ENCODE results near the gene BRF1.

BRF1 gene

GRCh38 chr14:105216490-105217247 lies 84.1 kb downstream of the BRF1 start:
- no peak overlapping the region for H3K4me3 ChIP-seq
- peaks cover 100% of the 10 kb centered on the region for H4K20me1 ChIP-seq
- no peak overlapping the region for H3K4me2 ChIP-seq
- TF ChIP-seq Cebpa-rat (IDR thresholded peaks at IDR 0.05) = no peak
- no peak overlapping the region for H3K9ac ChIP-seq
- H3K9me3 ChIP-seq = no peaks in the 10 kb centered on the region
- H3K4me1 ChIP-seq = peaks cover 84% of the 10 kb centered on the region
- H3K36me3 ChIP-seq = peaks cover 70% of the 10 kb centered on the region
- no peak overlapping the region for H3K27ac ChIP-seq
- no peaks in the 10 kb centered on the region for H3K27me3 ChIP-seq

- Histone ChIP-seq H3K4me3 (no peak overlapping the region), H3K27ac (no peak overlapping the region), H3K27me3 (no peaks in the 10 kb centered on the region), H3K9ac (no peak overlapping the region), H3K4me1 (peaks cover 83% of the 10 kb centered on the region), H3K36me3 (peaks cover 70% of the 10 kb centered on the region), H4K20me1 (peaks cover 96% of the 10 kb centered on the region), H3K9me3 (no peaks in the 10 kb centered on the region), H3K4me2 (0 out of 2 replicates have a peak overlapping the region, but pooled peaks have one; percentile 81)
- TF ChIP-seq Cebpa-rat (IDR thresholded peaks at IDR 0.05) = no peak
Measured at GRCh38 chr14:105215602-105216001, 85.2 kb downstream of the BRF1 start.

DNA sequence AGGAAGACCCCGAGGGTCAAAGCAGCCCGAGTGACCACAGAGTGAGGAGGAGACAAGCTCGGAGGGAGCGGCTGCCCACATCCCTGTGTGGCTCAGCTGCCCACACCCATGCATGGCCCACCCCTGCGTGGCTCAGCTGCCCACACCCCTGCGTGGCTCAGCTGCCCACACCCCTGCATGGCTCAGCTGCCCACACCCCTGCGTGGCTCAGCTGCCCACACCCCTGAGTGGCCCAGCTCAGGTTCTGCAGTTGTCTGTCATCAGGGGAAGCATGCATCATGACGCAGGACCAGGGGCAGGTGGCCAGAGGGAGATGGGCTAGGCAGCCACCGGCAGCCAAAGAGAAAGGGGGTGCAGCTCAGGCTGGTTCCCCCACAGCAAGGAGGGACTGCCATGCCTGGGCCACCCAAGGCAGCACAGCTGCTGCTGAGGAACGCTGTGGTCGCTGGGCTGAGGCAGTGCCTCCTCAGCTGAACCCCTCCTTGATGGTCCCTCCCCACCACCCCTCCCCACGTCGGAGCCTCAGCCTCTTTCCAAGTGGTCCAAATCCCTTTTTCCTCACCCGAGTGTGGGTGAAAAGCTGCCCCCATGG lies 86.4 kb downstream of the BRF1 start:
- Histone ChIP-seq H3K4me3 (peak overlapping the region; percentile 45; the same call in 1 of the 2 replicates), H3K4me2 (peak overlapping the region; percentile 81), H3K4me1 (peaks cover 87% of the 10 kb centered on the region)

DNA sequence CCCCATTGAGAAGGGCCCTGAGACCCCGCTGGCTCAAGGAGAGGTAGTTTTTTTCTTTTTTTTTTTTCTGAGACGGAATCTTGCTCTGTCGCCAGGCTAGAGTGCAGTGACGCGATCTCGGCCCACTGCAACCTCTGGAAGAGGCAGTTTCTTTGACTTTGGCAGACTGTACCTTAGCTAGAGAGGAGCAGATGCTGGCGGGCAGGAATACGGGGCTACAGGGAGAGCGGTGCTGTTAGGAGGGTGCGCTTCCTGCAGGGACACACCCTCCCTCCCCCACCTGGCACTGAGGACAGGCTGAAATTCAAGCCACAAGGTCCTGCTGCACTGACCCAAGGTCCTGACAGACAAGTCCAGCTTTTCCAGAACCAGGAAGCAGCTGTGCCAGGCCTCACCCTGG lies 87.4 kb downstream of the BRF1 start:
- Histone ChIP-seq H3K36me3 (peaks cover 62% of the 10 kb centered on the region), H4K20me1 (peaks cover 80% of the 10 kb centered on the region), H3K9me3 (no peaks in the 10 kb centered on the region), H3K4me2 (peak overlapping the region; percentile 81), H3K27me3 (no peaks in the 10 kb centered on the region), H3K4me3 (0 out of 2 replicates have a peak overlapping the region, but pooled peaks have one; percentile 20), H3K4me1 (peaks cover 92% of the 10 kb centered on the region), H3K27ac (peak overlapping the region; percentile 75), H3K9ac (peak overlapping the region; percentile 70)
- no peak for TF ChIP-seq Cebpa-rat (IDR thresholded peaks at IDR 0.05)

More for the DNA sequence above, 86.4 kb downstream of the BRF1 start:
- no peaks in the 10 kb centered on the region for H3K27me3 ChIP-seq
- H3K9me3 ChIP-seq = no peaks in the 10 kb centered on the region
- H4K20me1 ChIP-seq = peaks cover 85% of the 10 kb centered on the region
- H3K9ac ChIP-seq = peak overlapping the region; percentile 65
- H3K27ac ChIP-seq = peak overlapping the region; percentile 75
- TF ChIP-seq Cebpa-rat (IDR thresholded peaks at IDR 0.05) = no peak
- H3K36me3 ChIP-seq = peaks cover 68% of the 10 kb centered on the region

GRCh38 chr14:105212541-105213300 lies 88.1 kb downstream of the BRF1 start:
- Histone ChIP-seq H4K20me1 (peaks cover 75% of the 10 kb centered on the region), H3K36me3 (peaks cover 56% of the 10 kb centered on the region)
- no peak for TF ChIP-seq Cebpa-rat (IDR thresholded peaks at IDR 0.05)

DNA sequence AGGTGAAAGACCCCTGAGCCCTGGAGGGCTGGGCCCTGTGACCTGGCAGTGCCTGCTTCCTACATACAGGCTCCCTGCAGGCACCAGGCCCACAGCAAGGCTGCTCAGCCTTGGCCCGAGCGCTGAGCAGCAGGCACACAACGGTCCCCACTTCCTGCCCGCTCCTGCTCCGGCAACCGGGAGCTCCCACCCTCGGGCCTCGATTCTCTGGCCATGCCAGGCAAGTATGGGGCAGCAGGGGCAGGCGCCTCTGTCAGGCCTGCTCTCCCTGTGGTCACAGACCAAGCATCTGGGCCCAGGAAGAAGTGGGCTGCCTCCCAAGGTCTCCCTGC lies 89.1 kb downstream of the BRF1 start:
- H3K4me3 ChIP-seq = 0 out of 2 replicates have a peak overlapping the region, but pooled peaks have one; percentile 11
- H4K20me1 ChIP-seq = peaks cover 75% of the 10 kb centered on the region
- no peaks in the 10 kb centered on the region for H3K27me3 ChIP-seq
- H3K4me1 ChIP-seq = peaks cover 93% of the 10 kb centered on the region
- H3K27ac ChIP-seq = peak overlapping the region; percentile 75
- no peaks in the 10 kb centered on the region for H3K9me3 ChIP-seq
- H3K9ac ChIP-seq = peak overlapping the region; percentile 70
- peaks cover 46% of the 10 kb centered on the region for H3K36me3 ChIP-seq
- TF ChIP-seq Cebpa-rat (IDR thresholded peaks at IDR 0.05) = no peak
- H3K4me2 ChIP-seq = peak overlapping the region; percentile 81

More at GRCh38 chr14:105212541-105213300, 88.1 kb downstream of the BRF1 start:
- Histone ChIP-seq H3K27ac (peak overlapping the region; percentile 75), H3K9ac (peak overlapping the region; percentile 70), H3K4me3 (0 out of 2 replicates have a peak overlapping the region, but pooled peaks have one; percentile 3), H3K27me3 (no peaks in the 10 kb centered on the region), H3K4me1 (peaks cover 90% of the 10 kb centered on the region), H3K9me3 (no peaks in the 10 kb centered on the region), H3K4me2 (peak overlapping the region; percentile 81)

DNA sequence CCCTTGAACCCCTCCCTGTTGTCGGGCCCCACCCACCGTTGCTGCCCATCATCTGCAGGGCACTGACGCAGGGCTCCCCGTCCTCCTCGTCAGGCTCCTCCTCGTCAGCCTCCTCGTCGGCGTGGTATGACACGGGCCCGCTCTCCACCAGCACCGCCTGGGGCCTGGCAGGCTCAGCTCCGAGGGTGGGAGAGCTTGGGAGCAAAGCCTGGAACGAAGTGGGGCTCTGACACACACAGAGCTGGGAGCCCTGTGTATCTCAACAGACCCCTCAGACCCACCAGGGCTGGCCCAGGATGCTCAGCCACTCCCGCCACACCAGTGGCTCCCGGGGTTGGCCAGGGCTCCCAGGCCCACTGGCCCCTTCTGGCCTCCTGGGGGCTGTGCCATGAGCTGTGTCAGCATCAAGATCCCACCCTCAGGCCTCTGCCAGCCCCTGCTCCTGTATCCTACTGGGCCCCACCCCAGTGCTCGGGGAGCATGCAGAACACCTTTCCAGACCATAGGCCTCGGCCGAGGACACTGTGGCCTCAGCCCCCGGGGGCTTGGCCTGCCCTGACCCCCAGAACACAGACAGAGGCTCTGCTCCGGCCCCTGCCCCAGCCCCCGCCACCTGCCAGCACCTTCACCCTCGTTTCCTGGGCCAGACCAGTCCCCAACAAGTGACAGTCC lies 89.6 kb downstream of the BRF1 start:
- H3K27ac ChIP-seq = peak overlapping the region; percentile 75
- peak overlapping the region; percentile 81 for H3K4me2 ChIP-seq
- H3K27me3 ChIP-seq = no peaks in the 10 kb centered on the region
- peaks cover 41% of the 10 kb centered on the region for H3K36me3 ChIP-seq
- no peak for TF ChIP-seq Cebpa-rat (IDR thresholded peaks at IDR 0.05)
- H3K9ac ChIP-seq = peak overlapping the region; percentile 70
- H3K9me3 ChIP-seq = no peaks in the 10 kb centered on the region
- H4K20me1 ChIP-seq = peaks cover 71% of the 10 kb centered on the region
- H3K4me1 ChIP-seq = peaks cover 94% of the 10 kb centered on the region
- H3K4me3 ChIP-seq = 0 out of 2 replicates have a peak overlapping the region, but pooled peaks have one; percentile 11

- H3K9me3 ChIP-seq = no peaks in the 10 kb centered on the region
- peaks cover 71% of the 10 kb centered on the region for H4K20me1 ChIP-seq
- peak overlapping the region; percentile 75; the same call in 1 of the 2 replicates for H3K27ac ChIP-seq
- H3K4me2 ChIP-seq = peak overlapping the region; percentile 81
- peaks cover 95% of the 10 kb centered on the region for H3K4me1 ChIP-seq
- TF ChIP-seq Cebpa-rat (IDR thresholded peaks at IDR 0.05) = no peak
- no peaks in the 10 kb centered on the region for H3K27me3 ChIP-seq
- peaks cover 37% of the 10 kb centered on the region for H3K36me3 ChIP-seq
- H3K4me3 ChIP-seq = no peak overlapping the region
- H3K9ac ChIP-seq = no peak overlapping the region; the same call in 1 of the 2 replicates
Measured at GRCh38 chr14:105210266-105211025, 90.4 kb downstream of the BRF1 start.

Data from BLaER1 (cell line).